HG03135 (cell line): ENCODE measurements around the gene CPED1.

ENCODE experiments used
- ATAC-seq: cut with Tn5 transposase; IDR thresholded peaks from one replicate; pipeline ENCODE4 v1.9.1; 2021; ENCODE audit warnings: mild to moderate bottlenecking, moderate library complexity; ENCODE audit not compliant: unreplicated experiment

Gene CPED1

GRCh38 chr7:121132940-121133339, 144.4 kb downstream of the CPED1 start:
- no peak for ATAC-seq

DNA sequence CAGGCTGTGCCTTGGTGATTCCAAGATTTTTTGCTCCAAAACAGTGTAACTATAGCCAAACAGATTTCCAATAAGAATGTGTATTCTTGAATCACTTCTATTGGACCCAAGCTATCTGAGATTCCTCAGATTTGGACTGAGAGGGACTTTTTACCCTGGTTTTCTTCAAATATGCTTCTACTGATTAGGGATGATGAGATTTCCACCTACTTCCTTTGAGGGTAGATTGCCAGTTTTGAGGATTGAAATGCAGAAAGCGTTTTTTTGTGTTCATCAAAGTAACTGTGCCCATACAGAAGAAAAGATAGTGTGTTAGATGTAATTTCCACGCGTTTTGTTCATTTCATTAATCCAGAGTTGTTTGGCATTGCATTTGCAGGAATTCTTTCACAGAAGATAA, 144.9 kb downstream of the CPED1 start:
- no peak for ATAC-seq

- no peak for ATAC-seq
Observed at GRCh38 chr7:121137580-121137979, 149.1 kb downstream of the CPED1 start.

DNA sequence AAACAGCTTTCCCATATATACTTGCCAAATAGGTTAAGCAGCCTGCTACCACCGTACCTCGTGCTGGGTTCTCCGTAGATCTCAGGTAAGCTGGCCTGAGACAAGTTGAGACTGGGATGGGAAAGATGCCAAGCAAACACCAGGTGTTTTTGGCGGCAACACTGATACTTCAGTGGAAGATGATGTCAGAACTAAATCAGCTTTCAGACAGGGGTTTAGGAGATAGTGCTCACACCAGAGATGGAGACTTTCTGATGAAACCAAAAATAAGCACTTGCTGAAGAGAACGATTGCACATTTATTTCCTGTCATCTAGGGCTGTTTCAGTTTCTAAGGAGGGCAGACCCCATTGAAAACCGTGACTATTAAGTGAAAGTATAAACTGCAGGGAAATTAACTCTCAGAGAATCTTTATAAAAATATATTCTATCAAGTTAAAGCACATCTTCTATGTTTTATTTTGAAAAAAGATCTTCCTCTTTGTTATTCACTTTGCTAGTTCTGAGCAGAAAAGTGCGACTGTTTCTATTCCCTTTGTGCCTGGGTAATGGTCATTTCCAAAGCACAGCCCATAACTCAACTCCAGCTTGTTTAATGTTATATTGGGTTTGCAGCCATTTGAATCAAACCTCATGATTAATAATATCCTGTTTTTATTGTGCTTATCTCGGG, 149.9 kb downstream of the CPED1 start:
- peak; percentile 100 for ATAC-seq

- no peak for ATAC-seq
Observed at GRCh38 chr7:121139427-121139826, 150.9 kb downstream of the CPED1 start.

DNA sequence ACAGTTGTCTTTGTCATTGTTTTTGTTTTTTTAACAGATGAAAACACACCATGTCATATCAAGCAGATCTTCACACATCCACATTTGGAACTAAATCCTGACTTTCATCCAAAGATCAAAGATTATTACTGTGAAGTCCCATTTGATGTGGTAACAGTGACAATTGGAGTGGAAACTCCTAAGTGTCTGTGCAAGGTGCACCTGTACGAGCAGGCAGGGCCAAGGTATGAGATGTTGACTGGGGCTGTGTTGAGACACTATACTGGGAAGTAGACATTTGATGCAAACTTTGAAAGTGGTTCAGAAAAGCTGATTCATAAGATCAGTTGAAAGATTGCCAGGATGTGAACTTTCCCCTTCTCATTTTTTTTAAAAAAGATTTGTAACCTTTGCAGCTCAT, 152.3 kb downstream of the CPED1 start:
- no peak for ATAC-seq

DNA sequence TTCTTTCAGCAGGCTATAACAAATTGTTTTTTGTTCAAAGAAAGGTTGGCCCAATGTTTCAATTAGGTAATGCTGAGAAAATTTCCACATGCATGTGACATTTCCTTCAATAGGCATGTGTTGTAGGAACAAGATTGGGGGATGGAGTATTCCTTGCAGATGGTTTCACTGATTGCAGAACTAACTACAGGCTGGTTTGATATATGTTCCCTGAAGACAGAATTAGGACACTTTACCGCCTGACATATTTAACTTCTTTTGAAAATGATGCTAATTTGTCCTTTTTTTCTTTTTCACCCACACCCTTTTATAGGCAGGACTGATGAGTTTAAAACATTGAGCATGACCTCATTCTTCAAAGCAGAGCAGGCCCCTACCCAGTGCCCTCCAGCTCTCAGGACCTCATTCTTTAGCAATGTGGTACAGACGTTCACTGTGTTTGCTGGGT, 163.3 kb downstream of the CPED1 start:
- ATAC-seq = no peak

- ATAC-seq = no peak
Observed at GRCh38 chr7:121153411-121153810, 164.9 kb downstream of the CPED1 start.

DNA sequence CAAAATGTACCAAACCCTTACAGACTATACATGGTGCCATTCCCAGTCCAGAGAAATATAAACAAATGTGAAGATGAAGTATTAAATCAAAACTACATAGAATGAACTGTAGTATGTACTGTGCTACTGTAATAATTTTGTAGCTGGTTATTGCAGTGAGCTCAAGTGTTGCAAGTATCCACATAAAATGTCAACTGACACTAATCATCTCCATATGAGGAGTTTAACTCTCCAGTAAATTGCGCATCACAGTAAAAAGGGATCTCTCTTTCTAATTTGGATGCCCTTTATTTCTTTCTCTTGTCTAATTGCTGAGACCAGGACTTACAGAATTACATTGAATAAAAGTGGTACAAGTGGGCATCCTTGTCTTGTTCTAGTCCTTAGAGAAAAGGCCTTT, 165.5 kb downstream of the CPED1 start:
- ATAC-seq = no peak

GRCh38 chr7:121156825-121157224, 168.3 kb downstream of the CPED1 start:
- no peak for ATAC-seq

DNA sequence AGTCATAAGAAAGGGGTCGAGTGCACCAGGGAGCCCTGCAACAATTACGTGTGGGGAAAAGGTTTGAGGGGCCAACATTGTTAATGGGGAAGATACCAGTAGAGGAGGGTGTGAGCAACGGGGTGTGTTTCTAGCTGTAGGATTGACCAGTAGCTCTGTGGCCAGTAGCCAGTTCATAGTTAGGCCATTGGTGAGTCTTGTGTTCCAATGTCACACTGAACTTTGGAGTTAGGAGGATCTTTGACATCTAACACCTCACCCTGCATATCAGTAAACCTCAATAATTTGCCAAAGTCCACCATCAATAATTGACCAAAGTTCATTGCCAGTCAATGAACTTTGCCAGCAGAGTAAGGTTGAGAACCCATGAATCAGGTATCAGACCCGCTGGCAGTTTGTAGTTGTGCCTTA, 168.8 kb downstream of the CPED1 start:
- ATAC-seq = no peak

- ATAC-seq = no peak
Observed at GRCh38 chr7:121157885-121158590, 169.5 kb downstream of the CPED1 start.

GRCh38 chr7:121158665-121159064, 170.2 kb downstream of the CPED1 start:
- ATAC-seq = no peak

DNA sequence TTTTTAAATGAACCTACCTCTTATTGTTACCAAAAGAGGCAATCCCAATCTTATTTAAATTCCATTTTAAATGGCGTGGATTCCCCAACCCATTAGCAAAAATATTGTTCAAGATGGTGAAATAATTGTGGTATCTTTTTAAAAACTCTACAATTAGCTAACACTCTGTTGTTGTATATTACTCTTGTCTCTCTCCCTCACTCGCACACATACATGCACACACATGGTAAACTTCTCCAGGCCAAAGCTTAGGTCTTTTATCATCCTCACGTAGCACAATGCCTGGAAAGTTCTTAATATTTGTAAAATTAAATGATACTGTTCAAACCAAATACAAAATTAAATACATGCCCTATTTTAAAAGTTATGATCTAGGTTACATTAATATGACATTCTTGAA, 171.0 kb downstream of the CPED1 start:
- ATAC-seq = no peak

DNA sequence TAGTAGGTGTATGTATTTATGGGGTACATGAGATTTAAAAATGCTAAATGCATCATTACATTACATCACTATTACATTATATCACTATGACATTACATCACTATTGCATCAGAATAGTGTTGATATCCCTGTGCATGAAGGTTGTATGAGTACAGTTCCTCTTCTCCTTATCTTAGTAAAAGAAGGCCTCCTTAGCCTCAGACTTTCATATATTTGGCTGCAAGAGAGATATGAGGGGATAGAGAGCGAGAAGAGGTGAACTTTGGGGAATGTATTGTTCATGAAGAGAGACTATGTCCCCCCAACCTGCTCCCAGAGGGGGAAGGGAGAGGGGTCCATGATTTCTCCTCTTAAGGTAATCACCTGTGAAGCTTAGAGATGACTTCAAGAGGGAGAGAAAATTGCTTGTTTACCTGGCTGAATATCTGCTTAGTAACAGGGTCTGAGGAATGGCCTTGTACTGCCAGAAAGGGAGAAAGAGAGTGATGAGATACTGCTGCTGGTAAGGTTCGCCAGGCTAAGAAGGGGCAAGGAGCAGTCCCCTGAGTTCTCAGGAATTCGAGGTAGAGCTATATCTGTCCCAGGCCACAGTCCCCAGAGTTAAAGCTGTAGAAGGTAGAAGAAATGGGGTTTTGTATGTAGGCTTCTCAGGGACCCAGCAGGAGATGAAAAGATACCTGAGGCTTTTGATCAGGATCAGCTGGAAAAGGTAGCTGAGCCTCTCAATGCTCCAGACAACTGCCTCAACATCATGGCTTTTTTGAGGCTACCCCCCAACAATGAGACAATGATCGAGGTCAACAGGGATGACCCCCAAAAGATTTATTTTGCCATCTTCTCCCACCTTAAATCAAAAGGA, 171.9 kb downstream of the CPED1 start:
- no peak for ATAC-seq

DNA sequence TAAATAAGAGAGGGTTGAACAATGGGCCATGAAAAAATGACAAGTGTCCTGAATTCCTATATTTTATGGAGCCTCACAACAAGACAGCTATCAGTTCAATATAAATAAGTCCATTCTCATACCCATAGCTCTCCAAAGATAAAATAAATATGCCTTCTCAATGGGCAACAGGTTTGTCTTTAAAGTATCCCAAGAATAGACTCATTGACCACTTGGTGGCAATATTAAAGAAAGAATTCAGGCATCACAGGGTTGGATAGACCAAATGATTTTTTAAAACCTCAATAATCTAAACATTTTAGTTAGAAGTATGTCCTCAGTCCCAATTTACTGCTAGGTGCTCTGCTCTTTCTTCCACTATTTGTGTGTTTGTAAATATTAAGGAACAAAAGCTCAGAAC, 175.2 kb downstream of the CPED1 start:
- no peak for ATAC-seq

DNA sequence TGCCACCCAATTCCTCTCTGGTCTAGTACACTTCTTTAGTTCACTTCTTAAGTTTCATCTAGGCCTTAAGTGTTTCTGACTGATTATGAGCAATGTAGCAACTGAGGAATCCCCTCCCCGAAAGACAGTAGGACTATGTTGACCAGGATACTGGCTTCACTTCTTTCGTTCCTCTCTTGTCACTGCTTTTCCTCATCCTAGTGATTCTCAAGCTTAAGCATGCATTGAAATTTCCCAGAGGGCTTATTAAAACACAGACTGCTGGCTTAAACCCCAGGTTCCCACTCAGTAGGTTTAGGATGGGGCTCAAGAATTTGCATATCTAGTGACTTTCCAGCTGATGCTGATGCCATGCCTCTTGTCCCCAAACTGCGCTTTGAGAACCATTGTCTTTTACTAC, 175.7 kb downstream of the CPED1 start:
- no peak for ATAC-seq

- no peak for ATAC-seq
Observed at GRCh38 chr7:121166916-121167315, 178.4 kb downstream of the CPED1 start.

DNA sequence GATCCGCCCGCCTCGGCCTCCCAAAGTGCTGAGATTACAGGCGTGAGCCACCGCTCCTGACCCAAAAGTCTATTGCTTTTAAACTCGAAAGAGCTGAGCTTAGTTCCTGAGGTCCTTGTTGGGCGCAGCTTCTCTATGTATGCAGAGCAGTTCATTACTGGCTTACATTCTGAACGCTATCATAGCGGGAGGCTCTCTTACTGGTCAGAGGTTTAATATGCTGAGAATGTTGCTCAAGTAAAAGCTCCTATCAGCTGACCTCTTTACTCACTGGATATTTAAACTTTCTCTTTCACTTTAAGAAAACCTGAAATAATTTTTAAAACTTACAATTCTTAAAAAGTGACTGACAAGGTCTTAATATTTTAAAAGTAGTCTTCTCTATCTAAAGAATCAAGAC, 179.5 kb downstream of the CPED1 start:
- ATAC-seq = no peak

- no peak for ATAC-seq
Observed at GRCh38 chr7:121169469-121169868, 181.0 kb downstream of the CPED1 start.

- ATAC-seq = no peak
Observed at GRCh38 chr7:121172484-121172883, 184.0 kb downstream of the CPED1 start.

- ATAC-seq = no peak
Observed at GRCh38 chr7:121175826-121176225, 187.3 kb downstream of the CPED1 start.
